H9 (cell line): ENCODE data around the gene SEMA3E. TPM values are rescaled to one million over a fixed set of nuclear protein-coding genes. Genes with fewer than 3 reads are reported as not detected.

Experiments used
- DNase-seq: peaks from one replicate; pipeline ENCODE4 v3.0.0-alpha.2; 2017
- H2AFZ ChIP-seq: one replicate; pipeline ENCODE4 v1.6.1; 2013; ENCODE audit warnings: mild to moderate bottlenecking, low read length, control low read depth, moderate library complexity
- H2AK5ac ChIP-seq: 2 replicates; pipeline ENCODE4 v1.6.1; 2013; ENCODE audit warnings: low read length, control low read depth, mixed read lengths; ENCODE audit not compliant: insufficient read length
- H2BK120ac ChIP-seq: one replicate; pipeline ENCODE4 v1.6.1; 2013; ENCODE audit warnings: low read depth, mild to moderate bottlenecking, low read length, control low read depth, inconsistent platforms; ENCODE audit not compliant: poor library complexity, severe bottlenecking
- H2BK12ac ChIP-seq: 2 replicates; pipeline ENCODE4 v1.6.1; 2013; ENCODE audit warnings: low read length, control low read depth, mixed read lengths, low read depth; ENCODE audit not compliant: insufficient read length
- H2BK15ac ChIP-seq: 2 replicates; pipeline ENCODE4 v1.6.1; 2013; ENCODE audit warnings: low read depth, low read length, control low read depth
- H2BK20ac ChIP-seq: one replicate; pipeline ENCODE4 v1.6.1; 2013; ENCODE audit warnings: low read depth, mild to moderate bottlenecking, low read length, control low read depth, inconsistent platforms; ENCODE audit not compliant: poor library complexity, severe bottlenecking
- H2BK5ac ChIP-seq: 2 replicates; pipeline ENCODE4 v1.6.1; 2013; ENCODE audit warnings: low read length, control low read depth, mixed read lengths; ENCODE audit not compliant: insufficient read length
- H3K14ac ChIP-seq: 2 replicates; pipeline ENCODE4 v1.6.1; 2013; ENCODE audit warnings: low read length, control low read depth; ENCODE audit not compliant: insufficient read depth
- H3K18ac ChIP-seq: 2 replicates; pipeline ENCODE4 v1.6.1; 2013; ENCODE audit warnings: low read depth, mild to moderate bottlenecking, mixed read lengths, low read length, control low read depth; ENCODE audit not compliant: insufficient read length
- H3K23ac ChIP-seq: 2 replicates; pipeline ENCODE4 v1.6.1; 2013; ENCODE audit warnings: low read length, control low read depth, mixed read lengths, low read depth; ENCODE audit not compliant: insufficient read length
- H3K23me2 ChIP-seq: 2 replicates; pipeline ENCODE4 v1.6.1; 2013; ENCODE audit warnings: low read depth, mild to moderate bottlenecking, mixed read lengths, low read length, control low read depth; ENCODE audit not compliant: insufficient read length, poor library complexity, severe bottlenecking
- H3K27ac ChIP-seq: 2 replicates; pipeline ENCODE4 v1.5.1; 2013; ENCODE audit warnings: low read length, control low read depth, mixed read lengths, low read depth; ENCODE audit not compliant: insufficient read length
- H3K27me3 ChIP-seq: 2 replicates; pipeline ENCODE4 v1.6.1; 2013; ENCODE audit warnings: low read length, control low read depth, inconsistent platforms; ENCODE audit not compliant: insufficient read depth
- H3K4ac ChIP-seq: 2 replicates; pipeline ENCODE4 v1.6.1; 2013; ENCODE audit warnings: low read depth, mild to moderate bottlenecking, control low read depth, inconsistent platforms, low read length, moderate library complexity
- H3K4me1 ChIP-seq: 2 replicates; pipeline ENCODE4 v1.6.1; 2013; ENCODE audit warnings: low read length, control low read depth, inconsistent platforms; ENCODE audit not compliant: insufficient read depth
- H3K4me2 ChIP-seq: 2 replicates; pipeline ENCODE4 v1.6.1; 2013; ENCODE audit warnings: low read length, control low read depth, mixed read lengths; ENCODE audit not compliant: insufficient read length, insufficient read depth
- H3K56ac ChIP-seq: 2 replicates; pipeline ENCODE4 v1.6.1; 2013; ENCODE audit warnings: low read depth, mild to moderate bottlenecking, mixed read lengths, low read length, control low read depth; ENCODE audit not compliant: insufficient read length
- H3K79me1 ChIP-seq: 2 replicates; pipeline ENCODE4 v1.6.1; 2013; ENCODE audit warnings: low read depth, mild to moderate bottlenecking, moderate library complexity, low read length, control low read depth, inconsistent platforms; ENCODE audit not compliant: insufficient read depth, poor library complexity, severe bottlenecking
- H3K79me2 ChIP-seq: 2 replicates; pipeline ENCODE4 v1.6.1; 2013; ENCODE audit warnings: low read length, control low read depth, inconsistent platforms; ENCODE audit not compliant: insufficient read depth
- H3K9ac ChIP-seq: 2 replicates; pipeline ENCODE4 v1.6.1; 2013; ENCODE audit warnings: low read length, control low read depth, mixed read lengths; ENCODE audit not compliant: insufficient read length; ENCODE audit errors: extremely low read depth
- H3K9me3 ChIP-seq: one replicate; pipeline ENCODE4 v1.6.1; 2013; ENCODE audit warnings: low read depth, low read length, inconsistent platforms; ENCODE audit not compliant: control insufficient read depth
- H3T11ph ChIP-seq: one replicate; pipeline ENCODE4 v1.6.1; 2013; ENCODE audit warnings: mild to moderate bottlenecking, low read length, control low read depth, inconsistent platforms
- H4K20me1 ChIP-seq: one replicate; pipeline ENCODE4 v1.6.1; 2013; ENCODE audit not compliant: control insufficient read depth, insufficient read length, insufficient read depth
- H4K5ac ChIP-seq: 2 replicates; pipeline ENCODE4 v1.6.1; 2013; ENCODE audit warnings: low read depth, mild to moderate bottlenecking, mixed read lengths, low read length, control low read depth; ENCODE audit not compliant: insufficient read length
- H4K8ac ChIP-seq: replicated peaks from 2 replicates; pipeline ENCODE4 v1.6.1; 2013; ENCODE audit warnings: low read length, control low read depth, mixed read lengths, low read depth; ENCODE audit not compliant: insufficient read length
- H4K91ac ChIP-seq: 2 replicates; pipeline ENCODE4 v1.6.1; 2013; ENCODE audit warnings: low read depth, mild to moderate bottlenecking, moderate library complexity, mixed read lengths, low read length, control low read depth; ENCODE audit not compliant: insufficient read length
- H3K27ac Mint-ChIP-seq, 3 experiments: 2 replicates in 2 of 3; 3 replicates in 1 of 3; pipeline ENCODE4 v1.8.0; 2020 to 2021; ENCODE audit warnings: mixed read lengths in 3 of 3, mild to moderate bottlenecking in 1 of 3, moderate library complexity in 1 of 3
- H3K27me3 Mint-ChIP-seq: 2 replicates; pipeline ENCODE4 v1.8.0; 2021; ENCODE audit warnings: low read depth, mild to moderate bottlenecking, moderate library complexity, mixed read lengths
- H3K36me3 Mint-ChIP-seq, 3 experiments: 2 replicates in 2 of 3; 3 replicates in 1 of 3; pipeline ENCODE4 v1.8.0; 2020 to 2021; ENCODE audit warnings: low read depth in 3 of 3, mixed read lengths in 3 of 3; ENCODE audit not compliant: insufficient read depth in 1 of 3
- H3K4me1 Mint-ChIP-seq, 2 experiments: 2 replicates each; pipeline ENCODE4 v1.8.0; 2020; ENCODE audit warnings: mixed read lengths in 2 of 2
- H3K4me3 Mint-ChIP-seq, 2 experiments: 2 replicates in 1 of 2; 3 replicates in 1 of 2; pipeline ENCODE4 v1.8.0; 2020 to 2021; ENCODE audit warnings: mild to moderate bottlenecking in 2 of 2, mixed read lengths in 2 of 2, moderate library complexity in 1 of 2
- H3K9me3 Mint-ChIP-seq, 2 experiments: 2 replicates in 1 of 2; 3 replicates in 1 of 2; pipeline ENCODE4 v1.8.0; 2020; ENCODE audit warnings: mild to moderate bottlenecking in 2 of 2, mixed read lengths in 2 of 2, moderate library complexity in 1 of 2
- WGBS: extraction: QIAGEN DNeasy Blood & Tissue Kit; methylation state at CpG from one replicate; pipeline ENCODE4 v1.1.7; 2013; ENCODE audit warnings: missing lambda C conversion rate, low lambda C conversion rate, mixed read lengths; ENCODE audit not compliant: insufficient read length; ENCODE audit errors: extremely low coverage; 5-methylcytosine and 5-hydroxymethylcytosine counted together
- total RNA-seq: library from RNA; stranded (reverse); gene quantifications from 2 replicates; pipeline ENCODE4 v1.2.1, GENCODE V29; 2021
- TF ChIP-seq, protein P1 (sequence below): fragments of 200-600 bp; sonication (generic); conservative IDR thresholded peaks from 3 replicates; pipeline ENCODE4 v1.8.0; 2021; ENCODE audit warnings: antibody characterized with exemption, mild to moderate bottlenecking

Gene SEMA3E
- total RNA-seq, 1 experiment from 2014 or later = 0.39 TPM

GRCh38 chr7:83541187-83541960 is 107.6 kb downstream of the SEMA3E start:
- no peaks in the 10 kb centered on the region for H3K9me3 Mint-ChIP-seq
- no peak overlapping the region for H3K4me3 Mint-ChIP-seq
- Histone ChIP-seq H2AFZ (no peak overlapping the region), H3K79me2 (no peaks in the 10 kb centered on the region), H3K23me2 (no peaks in the 10 kb centered on the region), H4K8ac (no peak overlapping the region), H2BK20ac (no peak overlapping the region), H4K91ac (no peak overlapping the region), H2AK5ac (no peak overlapping the region), H3K4me2 (no peak overlapping the region), H2BK15ac (no peak overlapping the region), H3K27ac (no peak overlapping the region), H3K14ac (no peak overlapping the region), H3T11ph (no peak overlapping the region), H3K23ac (no peak overlapping the region), H4K20me1 (no peaks in the 10 kb centered on the region), H3K18ac (no peak overlapping the region), H4K5ac (no peak overlapping the region), H2BK12ac (no peak overlapping the region), H2BK5ac (no peak overlapping the region), H3K79me1 (no peaks in the 10 kb centered on the region), H2BK120ac (no peak overlapping the region), H3K9me3 (no peaks in the 10 kb centered on the region), H3K4ac (no peak overlapping the region), H3K27me3 (no peaks in the 10 kb centered on the region), H3K4me1 (no peaks in the 10 kb centered on the region), H3K9ac (no peak overlapping the region), H3K56ac (no peak overlapping the region)
- TF ChIP-seq, protein P1, sequence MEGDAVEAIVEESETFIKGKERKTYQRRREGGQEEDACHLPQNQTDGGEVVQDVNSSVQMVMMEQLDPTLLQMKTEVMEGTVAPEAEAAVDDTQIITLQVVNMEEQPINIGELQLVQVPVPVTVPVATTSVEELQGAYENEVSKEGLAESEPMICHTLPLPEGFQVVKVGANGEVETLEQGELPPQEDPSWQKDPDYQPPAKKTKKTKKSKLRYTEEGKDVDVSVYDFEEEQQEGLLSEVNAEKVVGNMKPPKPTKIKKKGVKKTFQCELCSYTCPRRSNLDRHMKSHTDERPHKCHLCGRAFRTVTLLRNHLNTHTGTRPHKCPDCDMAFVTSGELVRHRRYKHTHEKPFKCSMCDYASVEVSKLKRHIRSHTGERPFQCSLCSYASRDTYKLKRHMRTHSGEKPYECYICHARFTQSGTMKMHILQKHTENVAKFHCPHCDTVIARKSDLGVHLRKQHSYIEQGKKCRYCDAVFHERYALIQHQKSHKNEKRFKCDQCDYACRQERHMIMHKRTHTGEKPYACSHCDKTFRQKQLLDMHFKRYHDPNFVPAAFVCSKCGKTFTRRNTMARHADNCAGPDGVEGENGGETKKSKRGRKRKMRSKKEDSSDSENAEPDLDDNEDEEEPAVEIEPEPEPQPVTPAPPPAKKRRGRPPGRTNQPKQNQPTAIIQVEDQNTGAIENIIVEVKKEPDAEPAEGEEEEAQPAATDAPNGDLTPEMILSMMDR = no peak
- WGBS = no CpG with 5 or more reads among the region's 7 CpGs
- H3K36me3 Mint-ChIP-seq = no peaks in the 10 kb centered on the region
- no peak for DNase-seq
- H3K27ac Mint-ChIP-seq = no peak overlapping the region
- H3K4me1 Mint-ChIP-seq = no peaks in the 10 kb centered on the region
- H3K27me3 Mint-ChIP-seq = no peaks in the 10 kb centered on the region
